T-cell (primary cell): ENCODE data around the gene FTCDNL1. TPM values are rescaled to one million over a fixed set of nuclear protein-coding genes. Genes with fewer than 3 reads are reported as not detected.

Source experiments
- ATAC-seq, 4 experiments: fragments of 200-7000 bp in 3 of 4; fragments of 150-1000 bp in 1 of 4; cut with Tn5 transposase; replicated peaks in 1 of 4; 1 replicate in 3 of 4; 2 replicates in 1 of 4; pipeline ENCODE4 v1.10.0; 2021; ENCODE audit warnings: moderate library complexity in 3 of 4, mild to moderate bottlenecking in 2 of 4, moderate number of reproducible peaks in 1 of 4
- CTCF ChIA-PET, 2 donors: fragments of 300-600 bp; sonication (Branson Sonifier 250); formaldehyde crosslinking; loops; one replicate each; lab custom pipeline; 2022; ENCODE audit warnings: antibody characterized with exemption in 2 of 2; lab: Charles Lee
- POLR2A ChIA-PET, 2 donors: fragments of 300-600 bp; sonication (Branson Sonifier 250); formaldehyde crosslinking; loops; one replicate each; lab custom pipeline; 2022; ENCODE audit warnings: antibody characterized with exemption in 2 of 2; lab: Charles Lee
- DNase-seq, 35 experiments: peaks; one replicate each; pipeline versions ENCODE4 v3.0.0 to v3.0.0-alpha.2; 2013 to 2023
- H3K27ac ChIP-seq: one replicate; pipeline ENCODE4 v1.5.1; 2013; ENCODE audit warnings: low read length
- H3K27me3 ChIP-seq, 2 experiments: replicated peaks in 1 of 2; 1 replicate in 1 of 2; 2 replicates in 1 of 2; pipeline versions ENCODE4 v1.6.1 to v1.7.0; 2013; ENCODE audit warnings: low read length in 1 of 2, mixed read lengths in 1 of 2; ENCODE audit not compliant: control insufficient read depth in 2 of 2, insufficient read depth in 2 of 2; ENCODE audit errors: extremely low read depth in 1 of 2
- H3K36me3 ChIP-seq, 2 donors: 1 replicate in 1 of 2; 2 replicates in 1 of 2; pipeline versions ENCODE4 v1.6.1 to v1.7.0; 2013; ENCODE audit warnings: low read length in 1 of 2; ENCODE audit not compliant: control insufficient read depth in 2 of 2, insufficient read depth in 1 of 2; ENCODE audit errors: extremely low read depth in 1 of 2
- H3K4me1 ChIP-seq, 2 experiments: 1 replicate in 1 of 2; 2 replicates in 1 of 2; pipeline versions ENCODE4 v1.6.1 to v1.7.0; 2013; ENCODE audit warnings: low read length in 2 of 2, mixed read lengths in 1 of 2; ENCODE audit not compliant: insufficient read depth in 2 of 2, control insufficient read depth in 1 of 2; ENCODE audit errors: extremely low read depth in 1 of 2
- H3K4me3 ChIP-seq, 2 donors: 1 replicate in 1 of 2; 2 replicates in 1 of 2; pipeline versions ENCODE4 v1.5.1 to v1.7.0; 2013; ENCODE audit warnings: mild to moderate bottlenecking in 2 of 2, low read length in 1 of 2, moderate library complexity in 1 of 2; ENCODE audit not compliant: control insufficient read depth in 1 of 2; ENCODE audit errors: extremely low read depth in 1 of 2
- H3K9me3 ChIP-seq: 2 replicates; pipeline ENCODE4 v1.7.0; 2013
- H3K27ac Mint-ChIP-seq, 2 donors: one replicate each; pipeline ENCODE4 v1.8.0; 2020 to 2021; ENCODE audit warnings: mild to moderate bottlenecking in 2 of 2, mixed read lengths in 2 of 2
- H3K27me3 Mint-ChIP-seq, 2 donors: one replicate each; pipeline ENCODE4 v1.8.0; 2021 to 2022; ENCODE audit warnings: mixed read lengths in 2 of 2
- H3K36me3 Mint-ChIP-seq: one replicate; pipeline ENCODE4 v1.8.0; 2021; ENCODE audit warnings: mixed read lengths
- H3K4me1 Mint-ChIP-seq, 3 donors: one replicate each; pipeline ENCODE4 v1.8.0; 2020 to 2022; ENCODE audit warnings: mixed read lengths in 3 of 3, mild to moderate bottlenecking in 1 of 3
- H3K4me3 Mint-ChIP-seq, 3 donors: one replicate each; pipeline ENCODE4 v1.8.0; 2020 to 2022; ENCODE audit warnings: mild to moderate bottlenecking in 3 of 3, mixed read lengths in 3 of 3, moderate library complexity in 3 of 3
- H3K9me3 Mint-ChIP-seq, 3 donors: one replicate each; pipeline ENCODE4 v1.8.0; 2020 to 2022; ENCODE audit warnings: mixed read lengths in 3 of 3
- WGBS: methylation state at CpG from one replicate; pipeline ENCODE4 v1.1.5; 2013; ENCODE audit warnings: missing lambda C conversion rate; ENCODE audit not compliant: insufficient coverage; 5-methylcytosine and 5-hydroxymethylcytosine counted together
- total RNA-seq, 35 experiments: library from RNA in 6 of 35; stranded (reverse) in 6 of 35; fragments of 120-200 nt in 1 of 35; gene quantifications; one replicate each; pipeline versions ENCODE4 v1.2.1 to v1.2.4 and lab custom pipeline; 2013 to 2026

The FTCDNL1 gene
- total RNA-seq, 5 donors from 2014 or later (not counting 1 experiment from before 2014, with no cell fraction given): 0.77 to 3.8 (median 2.6) TPM

DNA sequence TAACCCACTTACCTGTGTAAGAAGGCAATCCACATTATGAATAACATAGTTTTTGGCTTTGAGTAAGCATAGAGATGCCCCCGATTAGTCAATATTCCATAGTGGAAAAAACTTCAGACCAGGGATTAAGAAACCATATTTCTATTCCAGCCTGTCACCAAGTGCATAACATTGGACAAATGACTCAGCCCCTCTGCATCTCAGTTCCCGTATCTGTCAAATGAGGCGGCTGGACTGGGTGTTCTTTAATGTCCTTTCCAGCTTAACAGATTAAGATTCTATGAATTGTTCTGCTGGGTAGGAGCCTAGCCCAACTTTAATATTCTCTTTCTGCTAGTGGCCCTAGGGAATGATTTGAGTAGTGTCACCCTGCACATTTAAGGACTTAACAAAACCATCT lies 11.8 kb upstream of the FTCDNL1 start:
- no peaks in the 10 kb centered on the region for H3K4me1 ChIP-seq
- WGBS: no CpG with 5 or more reads among the region's 3 CpGs
- Mint-ChIP-seq H3K4me3 (no peak overlapping the region), H3K4me1 (no peaks in the 10 kb centered on the region), H3K36me3 (no peaks in the 10 kb centered on the region), H3K27me3 (peaks cover 13 to 26% of the 10 kb centered on the region in 2 donors), H3K9me3 (no peaks in the 10 kb centered on the region), H3K27ac (no peak overlapping the region)
- H3K27me3 ChIP-seq: peaks cover 0 to 4% of the 10 kb centered on the region in 2 experiments
- no peaks in the 10 kb centered on the region for H3K36me3 ChIP-seq
- H3K9me3 ChIP-seq: no peaks in the 10 kb centered on the region
- H3K27ac ChIP-seq: no peak overlapping the region
- DNase-seq (no peak), ATAC-seq (no peak)
- CTCF ChIA-PET: no interaction called here
- POLR2A ChIA-PET: no interaction called here
- no peak overlapping the region for H3K4me3 ChIP-seq

- peaks cover 2 to 10% of the 10 kb centered on the region in 2 experiments for H3K27me3 ChIP-seq
- H3K4me1 ChIP-seq: no peaks in the 10 kb centered on the region
- ChIA-PET CTCF (interaction anchor here in 1 of 2 donors (0.6 to 1.8 kb wide), 3 partner anchors 9 to 1547 kb away, joined by 3 to 5 read pairs (median 3); no protein-coding TSS in a partner anchor), POLR2A (no interaction called here)
- H3K27ac ChIP-seq: no peak overlapping the region
- peak in 1 of 35 experiments; percentile 22 for DNase-seq
- no peaks in the 10 kb centered on the region for H3K36me3 ChIP-seq
- ATAC-seq: no peak
- Mint-ChIP-seq H3K9me3 (no peaks in the 10 kb centered on the region), H3K4me1 (no peaks in the 10 kb centered on the region), H3K36me3 (no peaks in the 10 kb centered on the region), H3K27ac (no peak overlapping the region), H3K27me3 (peaks cover 19 to 29% of the 10 kb centered on the region in 2 donors), H3K4me3 (no peak overlapping the region)
- no CpG with 5 or more reads among the region's 4 CpGs for WGBS
- H3K4me3 ChIP-seq: no peak overlapping the region
- H3K9me3 ChIP-seq: no peaks in the 10 kb centered on the region
These were observed 10.3 kb upstream of the FTCDNL1 start for GRCh38 chr2:199861132-199861774.

- CTCF ChIA-PET: interaction anchor here (0.6 to 0.8 kb wide), 2 partner anchors 13 to 15 kb away, joined by 3 to 5 read pairs; no protein-coding TSS in a partner anchor
- Mint-ChIP-seq H3K27ac (no peak overlapping the region), H3K27me3 (peaks cover 10 to 24% of the 10 kb centered on the region in 2 donors), H3K9me3 (no peaks in the 10 kb centered on the region), H3K4me1 (peaks cover 4 to 6% (median 5%) of the 10 kb centered on the region in 3 donors), H3K4me3 (no peak overlapping the region), H3K36me3 (no peaks in the 10 kb centered on the region)
- DNase-seq: no peak
- ATAC-seq: no peak
- WGBS: 67% methylated on average over 2 of the region's 4 CpGs
- Histone ChIP-seq H3K27me3 (peaks cover 2 to 10% of the 10 kb centered on the region in 2 experiments), H3K4me1 (peaks cover 0 to 4% of the 10 kb centered on the region in 2 experiments), H3K36me3 (no peaks in the 10 kb centered on the region), H3K27ac (no peak overlapping the region), H3K4me3 (no peak overlapping the region), H3K9me3 (no peaks in the 10 kb centered on the region)
- POLR2A ChIA-PET: no interaction called here
These were observed 4.8 kb upstream of the FTCDNL1 start for GRCh38 chr2:199855812-199856211.

DNA sequence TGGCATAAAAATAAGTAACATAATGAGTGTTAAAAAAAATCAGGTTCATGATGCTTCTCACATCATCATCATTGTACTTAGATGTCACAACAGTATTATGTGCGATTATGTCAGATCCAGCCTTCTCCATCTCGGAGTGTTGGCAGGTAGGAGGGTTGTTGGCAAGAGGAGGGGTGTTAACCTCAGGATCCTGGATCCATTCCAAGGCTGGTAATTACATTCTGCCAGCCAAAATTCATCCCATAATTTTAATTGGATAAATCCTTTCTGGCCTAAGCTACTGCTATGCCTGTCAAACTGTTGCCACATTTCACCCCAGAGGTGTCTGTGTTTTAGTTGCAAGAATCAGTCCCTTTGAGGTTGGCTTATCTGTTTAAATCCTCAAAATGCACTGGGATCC lies 891 bp upstream of the FTCDNL1 start:
- H3K36me3 Mint-ChIP-seq: no peaks in the 10 kb centered on the region
- no peak overlapping the region for H3K27ac Mint-ChIP-seq
- H3K4me3 ChIP-seq: no peak overlapping the region
- peaks cover 0 to 3% of the 10 kb centered on the region in 2 donors for H3K27me3 Mint-ChIP-seq
- no peaks in the 10 kb centered on the region for H3K9me3 Mint-ChIP-seq
- ATAC-seq (no peak), DNase-seq (no peak)
- peak overlapping the region in 1 of 3 donors; percentile 99 for H3K4me3 Mint-ChIP-seq
- ChIA-PET POLR2A (no interaction called here), CTCF (interaction anchor here in 1 of 2 donors (1.9 kb wide), 1 partner anchor 10 kb away, joined by 5 read pairs; no protein-coding TSS in a partner anchor)
- peaks cover 0 to 9% of the 10 kb centered on the region in 2 experiments for H3K4me1 ChIP-seq
- peaks cover 1 to 2% of the 10 kb centered on the region in 2 experiments for H3K27me3 ChIP-seq
- WGBS: no CpG with 5 or more reads among the region's 2 CpGs
- H3K36me3 ChIP-seq: no peaks in the 10 kb centered on the region
- H3K4me1 Mint-ChIP-seq: peaks cover 6 to 8% (median 8%) of the 10 kb centered on the region in 3 donors
- H3K27ac ChIP-seq: no peak overlapping the region
- no peaks in the 10 kb centered on the region for H3K9me3 ChIP-seq

DNA sequence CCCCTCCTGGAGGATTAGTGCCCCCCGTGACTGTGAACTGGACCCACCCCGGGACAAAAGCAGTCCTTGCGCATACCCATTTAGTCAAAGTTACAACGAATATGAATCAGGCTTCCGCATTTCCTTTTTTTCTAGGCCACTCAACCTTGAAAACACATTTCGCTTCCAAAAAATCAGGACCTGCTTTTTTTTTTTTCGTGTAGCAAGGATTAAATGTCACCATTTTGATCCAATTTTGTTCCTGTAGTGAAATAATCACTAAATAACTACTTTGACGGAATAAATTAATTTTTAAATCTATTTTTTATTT lies 464 bp upstream of the FTCDNL1 start:
- 0% methylated on average over 2 of the region's 8 CpGs for WGBS
- CTCF ChIA-PET: no interaction called here
- no peak for ATAC-seq
- H3K27me3 Mint-ChIP-seq: no peaks in the 10 kb centered on the region
- Histone ChIP-seq H3K36me3 (no peaks in the 10 kb centered on the region), H3K4me3 (peak overlapping the region; percentile 56 to 58), H3K9me3 (no peaks in the 10 kb centered on the region), H3K27me3 (peaks cover 0 to under 1% of the 10 kb centered on the region in 2 experiments), H3K27ac (no peak overlapping the region), H3K4me1 (peaks cover 0 to 9% of the 10 kb centered on the region in 2 experiments)
- POLR2A ChIA-PET: no interaction called here
- no peaks in the 10 kb centered on the region for H3K36me3 Mint-ChIP-seq
- H3K4me1 Mint-ChIP-seq: peaks cover 6 to 8% (median 8%) of the 10 kb centered on the region in 3 donors
- peak overlapping the region; percentile 92 to 99 (median 93) for H3K4me3 Mint-ChIP-seq
- H3K27ac Mint-ChIP-seq: peak overlapping the region; percentile 77 to 88
- no peak for DNase-seq
- no peaks in the 10 kb centered on the region for H3K9me3 Mint-ChIP-seq

GRCh38 chr2:199850218-199850717 lies 724 bp downstream of the FTCDNL1 start:
- WGBS: 3% methylated on average over 7 of the region's 12 CpGs
- H3K4me3 Mint-ChIP-seq: peak overlapping the region; percentile 72 to 99 (median 73)
- Histone ChIP-seq H3K27ac (no peak overlapping the region), H3K4me3 (peak overlapping the region; percentile 58 to 69), H3K4me1 (peaks cover 0 to 9% of the 10 kb centered on the region in 2 experiments), H3K9me3 (no peaks in the 10 kb centered on the region), H3K36me3 (no peaks in the 10 kb centered on the region), H3K27me3 (no peaks in the 10 kb centered on the region)
- no peak overlapping the region for H3K27ac Mint-ChIP-seq
- H3K36me3 Mint-ChIP-seq: peaks cover 5% of the 10 kb centered on the region
- no peak for ATAC-seq
- ChIA-PET POLR2A (no interaction called here), CTCF (interaction anchor here in 1 of 2 donors (0.6 kb wide), 1 partner anchor 13 kb away, joined by 3 read pairs; no protein-coding TSS in a partner anchor)
- peaks cover 6 to 8% (median 8%) of the 10 kb centered on the region in 3 donors for H3K4me1 Mint-ChIP-seq
- no peaks in the 10 kb centered on the region for H3K27me3 Mint-ChIP-seq
- no peaks in the 10 kb centered on the region for H3K9me3 Mint-ChIP-seq
- DNase-seq: peak in 1 of 35 experiments; percentile 2
